GM12878 (cell line): ENCODE measurements around the gene RAMACL. TPM values are rescaled to one million over a fixed set of nuclear protein-coding genes. Genes with fewer than 3 reads are reported as not detected.

ENCODE experiments used
- ATAC-seq: fragments of 200-7000 bp; cut with Tn5 transposase; 3 replicates; pipeline ENCODE4 v1.9.1; 2020; ENCODE audit warnings: mild to moderate bottlenecking, moderate library complexity
- BruUV-seq: library from RNA; stranded (reverse); fragments of 400-500 nt; replicated peaks from 2 replicates; lab custom pipeline; 2021; lab: Mats Ljungman, UMichigan
- CTCF ChIA-PET: fragments of 300-600 bp; sonication (Branson Sonifier 250); formaldehyde crosslinking; extraction: SDS; loops from one replicate; lab custom pipeline; 2021; ENCODE audit warnings: inconsistent platforms; lab: Yijun Ruan, JAX
- POLR2A ChIA-PET: fragments of 350-600 bp; formaldehyde crosslinking; extraction: SDS; loops from one replicate; lab custom pipeline; 2021; ENCODE audit warnings: inconsistent platforms; lab: Charles Lee
- RAD21 ChIA-PET: fragments of 300-600 bp; sonication (Branson Sonifier 250); formaldehyde crosslinking; loops from one replicate; lab custom pipeline; 2023; ENCODE audit warnings: antibody characterized with exemption; ENCODE audit not compliant: unreplicated experiment; lab: Charles Lee
- SMC1A ChIA-PET: fragments of 300-600 bp; sonication (Branson Sonifier 250); formaldehyde crosslinking; loops from one replicate; lab custom pipeline; 2023; ENCODE audit not compliant: unreplicated experiment, uncharacterized antibody; lab: Charles Lee
- DNase-seq: peaks from one replicate; pipeline ENCODE4 v3.0.0-alpha.2; 2011; ENCODE audit warnings: low read depth, low spot score
- FAIRE-seq: peaks from 3 replicates; lab custom pipeline; 2011; peaks lifted over from hg19 to GRCh38; lab: Jason Lieb, UNC
- H2AFZ ChIP-seq: 2 replicates; pipeline ENCODE4 v1.6.0; 2011; ENCODE audit warnings: low read depth, low read length, control low read depth; ENCODE audit not compliant: control insufficient read depth
- H3K27ac ChIP-seq: 2 replicates; pipeline ENCODE4 v1.5.1; 2011; ENCODE audit warnings: control low read depth; ENCODE audit not compliant: control insufficient read depth, insufficient read depth
- H3K27me3 ChIP-seq, 2 experiments: replicated peaks in 1 of 2; 2 replicates each; pipeline versions ENCODE4 v1.6.0 to v1.6.1; 2011; ENCODE audit warnings: low read length in 1 of 2; ENCODE audit not compliant: control insufficient read depth in 2 of 2, insufficient read depth in 2 of 2
- H3K36me3 ChIP-seq, 2 experiments: 2 replicates each; pipeline ENCODE4 v1.5.1; 2011; ENCODE audit warnings: low read length in 1 of 2; ENCODE audit not compliant: control insufficient read depth in 2 of 2, insufficient read depth in 2 of 2
- H3K4me1 ChIP-seq: 2 replicates; pipeline ENCODE4 v1.6.1; 2011; ENCODE audit warnings: mild to moderate bottlenecking, low read length, moderate library complexity, mixed read lengths; ENCODE audit not compliant: control insufficient read depth, insufficient read depth
- H3K4me2 ChIP-seq: 2 replicates; pipeline ENCODE4 v1.6.0; 2011; ENCODE audit warnings: control low read depth; ENCODE audit not compliant: control insufficient read depth, insufficient read depth
- H3K4me3 ChIP-seq: fragments of 200-600 bp; sonication (generic); 2 replicates; pipeline ENCODE4 v1.5.1; 2016
- H3K79me2 ChIP-seq: 2 replicates; pipeline ENCODE4 v1.6.0; 2011; ENCODE audit warnings: low read length; ENCODE audit not compliant: control insufficient read depth, insufficient read depth
- H3K9ac ChIP-seq: 2 replicates; pipeline ENCODE4 v1.8.0; 2011; ENCODE audit warnings: low read length, control low read depth, mixed read lengths; ENCODE audit not compliant: control insufficient read depth, insufficient read depth
- H3K9me3 ChIP-seq: replicated peaks from 3 replicates; pipeline ENCODE4 v1.5.1; 2011; ENCODE audit warnings: mild to moderate bottlenecking, low read length; ENCODE audit not compliant: control insufficient read depth, insufficient read depth
- H4K20me1 ChIP-seq: 2 replicates; pipeline ENCODE4 v1.6.0; 2011; ENCODE audit not compliant: control insufficient read depth, insufficient read depth
- ASH2L ChIP-seq: fragments of 300-600, 200-600 bp; sonication (generic); IDR thresholded peaks from 2 replicates; pipeline ENCODE4 v1.6.1; 2017; ENCODE audit warnings: low read depth, mild to moderate bottlenecking, borderline replicate concordance
- ATF7 ChIP-seq: fragments of 450-650 bp; IDR thresholded peaks from 2 replicates; pipeline ENCODE4 v1.6.1; 2016; ENCODE audit warnings: low read depth, mild to moderate bottlenecking
- BHLHE40 ChIP-seq, 2 experiments: fragments of 450-650 bp in 1 of 2; IDR thresholded peaks; 2 replicates each; pipeline ENCODE4 v1.6.1; 2011 to 2017; ENCODE audit warnings: low read depth in 2 of 2, borderline replicate concordance in 1 of 2, improper control_type of control experiment in 1 of 2, low read length in 1 of 2, mild to moderate bottlenecking in 1 of 2
- EP300 ChIP-seq, 2 experiments: fragments of 150-350 bp in 1 of 2; IDR thresholded peaks; 2 replicates each; pipeline ENCODE4 v1.6.1; 2011 to 2012; ENCODE audit warnings: low read depth in 2 of 2, low read length in 2 of 2, borderline replicate concordance in 1 of 2, improper control_type of control experiment in 1 of 2, inconsistent platforms in 1 of 2; ENCODE audit not compliant: control insufficient read depth in 1 of 2
- FOXM1 ChIP-seq: IDR thresholded peaks from 2 replicates; pipeline ENCODE4 v1.6.1; 2012; ENCODE audit warnings: low read depth, mild to moderate bottlenecking, inconsistent platforms, low read length, moderate library complexity
- GABPA ChIP-seq: IDR thresholded peaks from 2 replicates; pipeline ENCODE4 v1.6.1; 2014; ENCODE audit warnings: antibody characterized with exemption, low read depth, mild to moderate bottlenecking, inconsistent platforms
- HDAC2 ChIP-seq: fragments of 200-600 bp; sonication (generic); IDR thresholded peaks from 2 replicates; pipeline ENCODE4 v1.6.1; 2017
- NBN ChIP-seq: fragments of 450-650 bp; IDR thresholded peaks from 2 replicates; pipeline ENCODE4 v1.6.1; 2016
- NFXL1 ChIP-seq: fragments of 450-650 bp; IDR thresholded peaks from 2 replicates; pipeline ENCODE4 v1.6.1; 2017; ENCODE audit warnings: antibody characterized with exemption, mild to moderate bottlenecking, borderline replicate concordance
- NR2C2 ChIP-seq: IDR thresholded peaks from 2 replicates; pipeline ENCODE4 v1.6.1; 2011; ENCODE audit warnings: borderline replicate concordance, low read depth; ENCODE audit not compliant: control insufficient read depth, insufficient read length
- RAD51 ChIP-seq: fragments of 450-650 bp; IDR thresholded peaks from 2 replicates; pipeline ENCODE4 v1.6.1; 2016; ENCODE audit warnings: moderate library complexity, mild to moderate bottlenecking, inconsistent platforms
- RCOR1 ChIP-seq: conservative IDR thresholded peaks from 2 replicates; pipeline ENCODE4 v1.6.1; 2012; ENCODE audit warnings: low read depth, low read length, improper control_type of control experiment
- RFX5 ChIP-seq: IDR thresholded peaks from 2 replicates; pipeline ENCODE4 v1.6.1; 2011; ENCODE audit warnings: low read depth, low read length, improper control_type of control experiment
- SPI1 ChIP-seq: IDR thresholded peaks from 2 replicates; pipeline ENCODE4 v1.6.1; 2011; ENCODE audit warnings: low read depth, mild to moderate bottlenecking, low read length, moderate library complexity, borderline replicate concordance; ENCODE audit not compliant: insufficient read depth
- TARDBP ChIP-seq: IDR thresholded peaks from 2 replicates; pipeline ENCODE4 v1.6.1; 2016; ENCODE audit warnings: borderline replicate concordance
- TCF12 ChIP-seq: IDR thresholded peaks from 2 replicates; pipeline ENCODE4 v1.6.1; 2011; ENCODE audit warnings: low read depth, mild to moderate bottlenecking, low read length
- ZNF274 ChIP-seq: IDR thresholded peaks from one replicate; pipeline ENCODE4 v1.8.0; 2011; ENCODE audit not compliant: insufficient read length, insufficient read depth
- WGBS: methylation state at CpG from one replicate; pipeline ENCODE4 v1.1.6; 2016; ENCODE audit warnings: low lambda C conversion rate; ENCODE audit not compliant: insufficient replicate concordance, insufficient coverage; ENCODE audit errors: missing lambda C conversion rate; 5-methylcytosine and 5-hydroxymethylcytosine counted together
- in situ Hi-C: fragments of 300-500 bp; cut with MboI; formaldehyde crosslinking; loops from 9 replicates; pipeline ENCODE4 v1.14.3; 2018; ENCODE audit warnings: mixed read lengths
- intact Hi-C: fragments of 100-400 bp; cut with micrococcal nuclease; formaldehyde crosslinking; loops from one replicate; pipeline ENCODE4 v1.14.2; 2022; ENCODE audit not compliant: unreplicated experiment
- polyA plus RNA-seq, 11 experiments: library from polyadenylated mRNA; depleted of rRNA in 4 of 11; unstranded in 6 of 11; stranded (reverse) in 5 of 11; fragments of >200 nt; fragmentation: Nextera tagmentation in 4 of 11; fragmentation: Illumina TruSeq in 1 of 11; extraction: Ambion mirVana in 4 of 11; extraction: Trizol in 1 of 11; gene quantifications; 1 replicate in 1 of 11; 2 replicates in 10 of 11; pipeline versions ENCODE4 v1.2.1 to v1.2.3, GENCODE V29; 2011 to 2016; ENCODE audit warnings: inconsistent platforms in 2 of 11, missing spikeins in 2 of 11, low read depth in 1 of 11
- total RNA-seq, 4 experiments: library from RNA; depleted of rRNA in 3 of 4; stranded (reverse); fragments of >200 nt in 3 of 4; fragmentation: Illumina TruSeq in 1 of 4; extraction: Trizol in 1 of 4; gene quantifications; 2 replicates each; pipeline versions ENCODE4 v1.2.1 to v1.2.3, GENCODE V29; 2013 to 2021
- TF ChIP-seq, protein P1 (sequence below): fragments of 150-350 bp; IDR thresholded peaks from 2 replicates; pipeline ENCODE4 v1.6.1; 2016; ENCODE audit warnings: low read depth, low read length
- TF ChIP-seq, protein P2 (sequence below): fragments of 450-650 bp; IDR thresholded peaks from 2 replicates; pipeline ENCODE4 v1.6.1; 2017; ENCODE audit warnings: mild to moderate bottlenecking, moderate library complexity

Gene RAMACL
- total and polyA plus RNA-seq, 10 of the 15 experiments (the other 5 are each of a cell fraction or from before 2014, with no cell fraction given) = 0.09 to 1.3 (median 0.31) TPM; not detected in 1

DNA sequence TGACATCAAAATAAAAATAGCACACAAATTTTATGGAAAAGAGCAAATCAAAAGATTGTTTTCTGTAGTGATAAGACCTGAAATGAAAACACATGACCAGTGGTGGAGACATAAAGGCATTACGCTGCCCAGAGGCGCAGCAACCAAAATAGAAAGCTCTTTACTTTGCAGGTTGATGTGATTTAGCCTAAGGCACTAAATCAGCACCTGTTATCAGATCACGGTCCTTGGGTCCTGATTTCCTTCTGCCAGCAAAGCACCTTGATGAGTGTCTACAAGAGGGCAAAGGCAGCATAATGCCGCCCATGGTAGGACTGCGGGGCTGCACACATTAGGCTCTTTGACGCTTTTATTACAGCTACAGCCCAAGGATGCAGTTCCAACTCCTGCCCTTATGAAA lies 19.3 kb upstream of the RAMACL start:
- BruUV-seq = no TSS peak
- in situ Hi-C loops = no loop called here
- WGBS = 79% methylated on average over 6 of the region's 6 CpGs
- no peaks in the 10 kb centered on the region; the same call in 1 of the 3 replicates for H3K9me3 ChIP-seq
- POLR2A ChIA-PET = no interaction called here
- no peak overlapping the region for H3K4me3 ChIP-seq
- no peaks in the 10 kb centered on the region for H4K20me1 ChIP-seq
- RAD21 ChIA-PET = no interaction called here
- SMC1A ChIA-PET = no interaction called here
- no peaks in the 10 kb centered on the region for H3K79me2 ChIP-seq
- no peak overlapping the region for H3K9ac ChIP-seq
- DNase-seq (no peak), ATAC-seq (no peak), FAIRE-seq (no peak)
- no peak overlapping the region for H3K27ac ChIP-seq
- intact Hi-C loops = no loop called here
- no peak overlapping the region for H3K4me2 ChIP-seq
- H3K27me3 ChIP-seq = no peaks in the 10 kb centered on the region
- TF ChIP-seq GABPA = no peak
- no peak for TF ChIP-seq BHLHE40 (IDR thresholded peaks at IDR 0.05; ENCODE audit: borderline replicate concordance in 1 of 2, low read depth in 2 of 2, low read length in 1 of 2)
- no peak for TF ChIP-seq RAD51
- no peak for TF ChIP-seq TCF12
- TF ChIP-seq SPI1 = no peak
- TF ChIP-seq, protein P1, sequence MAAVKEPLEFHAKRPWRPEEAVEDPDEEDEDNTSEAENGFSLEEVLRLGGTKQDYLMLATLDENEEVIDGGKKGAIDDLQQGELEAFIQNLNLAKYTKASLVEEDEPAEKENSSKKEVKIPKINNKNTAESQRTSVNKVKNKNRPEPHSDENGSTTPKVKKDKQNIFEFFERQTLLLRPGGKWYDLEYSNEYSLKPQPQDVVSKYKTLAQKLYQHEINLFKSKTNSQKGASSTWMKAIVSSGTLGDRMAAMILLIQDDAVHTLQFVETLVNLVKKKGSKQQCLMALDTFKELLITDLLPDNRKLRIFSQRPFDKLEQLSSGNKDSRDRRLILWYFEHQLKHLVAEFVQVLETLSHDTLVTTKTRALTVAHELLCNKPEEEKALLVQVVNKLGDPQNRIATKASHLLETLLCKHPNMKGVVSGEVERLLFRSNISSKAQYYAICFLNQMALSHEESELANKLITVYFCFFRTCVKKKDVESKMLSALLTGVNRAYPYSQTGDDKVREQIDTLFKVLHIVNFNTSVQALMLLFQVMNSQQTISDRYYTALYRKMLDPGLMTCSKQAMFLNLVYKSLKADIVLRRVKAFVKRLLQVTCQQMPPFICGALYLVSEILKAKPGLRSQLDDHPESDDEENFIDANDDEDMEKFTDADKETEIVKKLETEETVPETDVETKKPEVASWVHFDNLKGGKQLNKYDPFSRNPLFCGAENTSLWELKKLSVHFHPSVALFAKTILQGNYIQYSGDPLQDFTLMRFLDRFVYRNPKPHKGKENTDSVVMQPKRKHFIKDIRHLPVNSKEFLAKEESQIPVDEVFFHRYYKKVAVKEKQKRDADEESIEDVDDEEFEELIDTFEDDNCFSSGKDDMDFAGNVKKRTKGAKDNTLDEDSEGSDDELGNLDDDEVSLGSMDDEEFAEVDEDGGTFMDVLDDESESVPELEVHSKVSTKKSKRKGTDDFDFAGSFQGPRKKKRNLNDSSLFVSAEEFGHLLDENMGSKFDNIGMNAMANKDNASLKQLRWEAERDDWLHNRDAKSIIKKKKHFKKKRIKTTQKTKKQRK = no peak
- no peak for TF ChIP-seq NBN
- TF ChIP-seq RCOR1 = no peak
- TF ChIP-seq ZNF274 = no peak
- TF ChIP-seq HDAC2 = no peak
- TF ChIP-seq EP300 (IDR thresholded peaks at IDR 0.05; ENCODE audit: borderline replicate concordance in 1 of 2, control insufficient read depth in 1 of 2, low read depth in 2 of 2, low read length in 2 of 2) = no peak
- TF ChIP-seq ATF7 = no peak
- no peak for TF ChIP-seq RFX5
- TF ChIP-seq, protein P2, sequence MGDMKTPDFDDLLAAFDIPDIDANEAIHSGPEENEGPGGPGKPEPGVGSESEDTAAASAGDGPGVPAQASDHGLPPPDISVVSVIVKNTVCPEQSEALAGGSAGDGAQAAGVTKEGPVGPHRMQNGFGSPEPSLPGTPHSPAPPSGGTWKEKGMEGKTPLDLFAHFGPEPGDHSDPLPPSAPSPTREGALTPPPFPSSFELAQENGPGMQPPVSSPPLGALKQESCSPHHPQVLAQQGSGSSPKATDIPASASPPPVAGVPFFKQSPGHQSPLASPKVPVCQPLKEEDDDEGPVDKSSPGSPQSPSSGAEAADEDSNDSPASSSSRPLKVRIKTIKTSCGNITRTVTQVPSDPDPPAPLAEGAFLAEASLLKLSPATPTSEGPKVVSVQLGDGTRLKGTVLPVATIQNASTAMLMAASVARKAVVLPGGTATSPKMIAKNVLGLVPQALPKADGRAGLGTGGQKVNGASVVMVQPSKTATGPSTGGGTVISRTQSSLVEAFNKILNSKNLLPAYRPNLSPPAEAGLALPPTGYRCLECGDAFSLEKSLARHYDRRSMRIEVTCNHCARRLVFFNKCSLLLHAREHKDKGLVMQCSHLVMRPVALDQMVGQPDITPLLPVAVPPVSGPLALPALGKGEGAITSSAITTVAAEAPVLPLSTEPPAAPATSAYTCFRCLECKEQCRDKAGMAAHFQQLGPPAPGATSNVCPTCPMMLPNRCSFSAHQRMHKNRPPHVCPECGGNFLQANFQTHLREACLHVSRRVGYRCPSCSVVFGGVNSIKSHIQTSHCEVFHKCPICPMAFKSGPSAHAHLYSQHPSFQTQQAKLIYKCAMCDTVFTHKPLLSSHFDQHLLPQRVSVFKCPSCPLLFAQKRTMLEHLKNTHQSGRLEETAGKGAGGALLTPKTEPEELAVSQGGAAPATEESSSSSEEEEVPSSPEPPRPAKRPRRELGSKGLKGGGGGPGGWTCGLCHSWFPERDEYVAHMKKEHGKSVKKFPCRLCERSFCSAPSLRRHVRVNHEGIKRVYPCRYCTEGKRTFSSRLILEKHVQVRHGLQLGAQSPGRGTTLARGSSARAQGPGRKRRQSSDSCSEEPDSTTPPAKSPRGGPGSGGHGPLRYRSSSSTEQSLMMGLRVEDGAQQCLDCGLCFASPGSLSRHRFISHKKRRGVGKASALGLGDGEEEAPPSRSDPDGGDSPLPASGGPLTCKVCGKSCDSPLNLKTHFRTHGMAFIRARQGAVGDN = no peak
- no peak for TF ChIP-seq FOXM1
- TF ChIP-seq NFXL1 = no peak
- no peak for TF ChIP-seq TARDBP
- TF ChIP-seq NR2C2 = no peak
- no peak for TF ChIP-seq ASH2L
- CTCF ChIA-PET = no interaction called here
- H3K4me1 ChIP-seq = no peaks in the 10 kb centered on the region
- no peaks in the 10 kb centered on the region for H3K36me3 ChIP-seq
- no peak overlapping the region for H2AFZ ChIP-seq
